ENCODE data around the gene SP100.
"Not testable (repeated sequence)": the region's sequence is repeated elsewhere in the genome, so short reads cannot be mapped to it uniquely, and the experiment has no call there.

SP100 gene

DNA sequence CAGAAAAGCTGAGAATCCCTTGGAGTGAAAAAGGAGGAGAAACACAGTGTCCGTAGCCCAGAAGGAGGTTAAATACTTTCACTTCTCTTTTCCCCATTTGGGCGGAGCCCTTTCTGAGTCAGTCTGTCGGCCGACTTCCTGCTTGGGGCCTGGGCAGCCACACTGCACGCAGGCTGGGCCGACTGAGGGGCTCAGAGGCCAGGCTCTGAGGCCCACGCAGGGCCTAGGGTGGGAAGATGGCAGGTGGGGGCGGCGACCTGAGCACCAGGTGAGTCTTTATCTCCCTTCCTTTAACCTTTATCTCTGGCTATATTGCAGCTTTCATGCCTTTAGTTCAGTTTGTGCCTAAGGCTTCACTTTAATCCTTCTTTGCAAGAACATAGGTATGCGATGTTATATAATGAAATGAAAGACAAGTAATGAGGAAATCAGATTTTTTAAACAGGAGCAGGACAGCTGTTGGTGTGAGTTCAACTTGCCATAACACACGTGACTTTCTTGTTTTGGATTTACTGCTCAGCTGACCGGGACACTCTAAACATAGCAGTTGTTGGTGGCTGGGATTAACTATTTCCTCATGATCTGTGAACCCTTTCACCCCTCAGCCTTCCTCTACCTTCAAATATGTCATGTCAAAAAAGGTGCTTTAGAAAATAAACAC, at the start of gene SP100:
Gene SP100 (plus strand): TSS at position 141 of the 661 bp plus-strand sequence. CDS start 96 bp downstream, at position 237.
- peak; percentile 78 for DNase-seq (ENCODE audit: low spot score)
- TF ChIP-seq, protein P1, sequence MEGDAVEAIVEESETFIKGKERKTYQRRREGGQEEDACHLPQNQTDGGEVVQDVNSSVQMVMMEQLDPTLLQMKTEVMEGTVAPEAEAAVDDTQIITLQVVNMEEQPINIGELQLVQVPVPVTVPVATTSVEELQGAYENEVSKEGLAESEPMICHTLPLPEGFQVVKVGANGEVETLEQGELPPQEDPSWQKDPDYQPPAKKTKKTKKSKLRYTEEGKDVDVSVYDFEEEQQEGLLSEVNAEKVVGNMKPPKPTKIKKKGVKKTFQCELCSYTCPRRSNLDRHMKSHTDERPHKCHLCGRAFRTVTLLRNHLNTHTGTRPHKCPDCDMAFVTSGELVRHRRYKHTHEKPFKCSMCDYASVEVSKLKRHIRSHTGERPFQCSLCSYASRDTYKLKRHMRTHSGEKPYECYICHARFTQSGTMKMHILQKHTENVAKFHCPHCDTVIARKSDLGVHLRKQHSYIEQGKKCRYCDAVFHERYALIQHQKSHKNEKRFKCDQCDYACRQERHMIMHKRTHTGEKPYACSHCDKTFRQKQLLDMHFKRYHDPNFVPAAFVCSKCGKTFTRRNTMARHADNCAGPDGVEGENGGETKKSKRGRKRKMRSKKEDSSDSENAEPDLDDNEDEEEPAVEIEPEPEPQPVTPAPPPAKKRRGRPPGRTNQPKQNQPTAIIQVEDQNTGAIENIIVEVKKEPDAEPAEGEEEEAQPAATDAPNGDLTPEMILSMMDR (IDR thresholded peaks at IDR 0.05; ENCODE audit: extremely low read depth, missing control alignments), result no peak

DNA sequence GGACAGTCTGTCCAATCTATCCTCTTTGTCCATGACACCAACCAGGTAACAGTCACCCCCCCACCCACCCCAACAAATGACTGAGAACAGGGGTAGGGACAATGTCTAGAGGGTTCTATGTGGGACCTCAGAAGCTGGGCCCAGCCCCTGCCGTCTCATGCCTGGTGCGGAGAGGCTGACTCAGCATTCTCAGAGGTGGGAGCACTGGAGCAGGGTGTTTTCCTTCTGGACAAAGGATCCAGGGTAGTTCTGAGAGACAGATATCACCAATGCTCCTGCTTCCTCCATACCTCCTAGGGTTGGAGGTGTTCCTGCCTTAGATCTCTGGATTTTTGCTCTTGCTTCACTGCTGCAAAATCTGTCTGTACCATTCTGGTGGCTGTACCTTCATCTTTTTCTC, 33.9 kb upstream of the SP100 start:
- TF ChIP-seq, protein P1 (IDR thresholded peaks at IDR 0.05; ENCODE audit: extremely low read depth, missing control alignments), result no peak
- no peak for DNase-seq (ENCODE audit: low spot score)

DNA sequence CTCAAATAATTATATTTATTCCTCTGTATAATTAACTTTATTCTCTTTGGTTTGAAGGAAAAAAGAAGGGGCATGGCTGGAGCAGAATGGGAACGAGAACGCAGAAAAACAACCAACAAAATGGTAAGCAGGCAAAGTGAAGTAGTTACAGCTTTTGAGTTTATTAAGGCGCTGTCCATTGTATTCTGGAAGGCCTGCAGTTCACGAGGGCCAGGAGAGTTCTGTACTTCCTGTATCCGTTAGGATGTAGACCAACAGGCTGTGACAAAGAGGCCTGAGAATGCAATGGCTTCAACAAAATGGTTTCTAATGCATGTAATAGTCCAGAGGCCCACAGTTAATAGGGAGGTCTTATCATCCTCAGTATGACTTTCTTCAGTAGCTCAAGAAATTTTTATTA, 32.5 kb upstream of the SP100 start:
- no peak for DNase-seq (ENCODE audit: low spot score)
- TF ChIP-seq, protein P1 (IDR thresholded peaks at IDR 0.05; ENCODE audit: extremely low read depth, missing control alignments), result no peak

DNA sequence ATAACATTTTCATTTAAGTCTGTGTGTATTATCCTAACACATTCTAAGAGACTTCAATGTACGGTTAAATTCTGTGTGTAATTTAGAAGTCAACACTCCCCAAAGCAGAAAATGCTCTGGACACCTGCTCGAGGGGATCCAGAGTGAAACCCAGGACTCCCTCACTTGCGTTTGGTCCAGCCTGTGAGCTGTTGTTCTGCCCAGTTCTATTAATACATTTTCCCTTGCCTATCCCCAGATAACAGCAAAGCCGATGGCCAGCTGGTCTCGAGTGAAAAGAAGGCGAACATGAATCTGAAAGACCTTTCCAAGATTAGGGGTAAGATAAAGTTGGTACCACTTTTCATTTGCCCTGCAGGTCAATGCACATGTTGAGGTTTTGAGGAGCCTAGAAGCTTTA, 31.0 kb upstream of the SP100 start:
- TF ChIP-seq, protein P1 (IDR thresholded peaks at IDR 0.05; ENCODE audit: extremely low read depth, missing control alignments), result no peak
- no peak for DNase-seq (ENCODE audit: low spot score)

DNA sequence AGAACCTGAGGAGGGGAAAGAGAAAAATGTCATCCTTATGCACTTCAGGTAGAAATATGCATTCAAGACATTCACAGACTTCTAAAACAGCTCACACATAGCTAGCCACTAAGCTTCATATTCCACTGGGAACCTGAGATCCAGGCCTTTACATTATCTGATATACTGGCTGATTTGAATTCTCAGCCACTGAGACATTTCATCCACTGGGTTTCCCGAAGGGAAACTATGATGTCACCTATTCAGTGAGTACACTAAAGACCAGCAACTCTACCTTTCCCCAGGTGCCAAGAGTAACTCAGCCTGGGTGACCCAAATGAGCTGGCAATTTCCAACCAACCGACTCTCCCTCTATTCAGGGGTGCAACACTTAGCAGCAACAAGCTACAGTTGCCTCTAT, 21.7 kb upstream of the SP100 start:
- DNase-seq (ENCODE audit: low spot score), result no peak
- TF ChIP-seq, protein P1 (IDR thresholded peaks at IDR 0.05; ENCODE audit: extremely low read depth, missing control alignments), result no peak

DNA sequence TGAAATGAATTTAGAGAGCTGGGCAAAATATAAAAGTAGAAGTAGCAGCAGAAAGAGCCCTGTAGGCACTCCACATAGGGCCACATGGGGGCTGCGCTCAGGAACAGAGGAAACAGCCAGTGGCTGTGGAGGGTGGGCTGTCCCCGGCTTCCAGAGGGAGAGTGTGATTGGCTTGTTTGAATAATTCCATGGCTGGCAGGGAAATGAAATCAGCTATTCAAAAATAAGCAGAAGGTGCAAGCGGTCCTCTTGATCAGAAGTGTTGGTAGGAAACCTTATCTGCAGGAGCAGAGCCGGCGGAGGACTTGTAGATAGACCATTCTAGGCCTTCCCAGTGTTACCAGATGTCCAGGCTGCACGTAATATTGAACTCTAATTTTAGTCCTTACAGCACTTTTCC, 17.3 kb upstream of the SP100 start:
- not testable (repeated sequence) for DNase-seq (ENCODE audit: low spot score)

DNA sequence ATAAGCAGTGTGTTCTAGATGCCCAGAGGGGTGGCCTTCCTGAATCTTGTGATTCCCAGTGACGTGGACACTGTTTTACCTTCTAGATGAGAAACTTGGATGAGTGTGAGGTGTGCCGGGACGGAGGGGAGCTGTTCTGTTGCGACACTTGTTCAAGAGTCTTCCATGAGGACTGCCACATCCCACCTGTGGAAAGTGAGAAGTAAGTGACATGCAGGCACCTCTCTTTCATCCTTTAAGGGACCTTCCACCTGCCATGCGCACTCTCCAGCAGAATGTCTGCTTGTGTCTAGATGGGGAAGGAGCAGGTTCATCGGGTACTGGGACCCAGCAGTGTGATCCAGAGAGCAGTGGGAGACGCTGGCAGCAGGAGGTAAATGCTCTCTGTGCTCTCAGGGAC, 16.0 kb upstream of the SP100 start:
- DNase-seq (ENCODE audit: low spot score), result no peak

More for the DNA sequence above, 16.0 kb upstream of the SP100 start:
- TF ChIP-seq, protein P1 (IDR thresholded peaks at IDR 0.05; ENCODE audit: extremely low read depth, missing control alignments), result no peak
